Prostate gland (tissue), 2 donors: ENCODE results near the gene PARVB. TPM values are rescaled to one million over a fixed set of nuclear protein-coding genes. Genes with fewer than 3 reads are reported as not detected.
A peak's percentile ranks its signal among the peaks of the same experiment; 100 is the strongest.
"Not testable (repeated sequence)": the region's sequence is repeated elsewhere in the genome, so short reads cannot be mapped to it uniquely, and the experiment has no call there.

Experiments used
- DNase-seq: peaks from one replicate; pipeline ENCODE4 v3.0.0-alpha.2; 2019; ENCODE audit warnings: low spot score
- H3K27ac ChIP-seq, 2 donors: fragments of 200-600 bp; sonication (generic); 2 replicates each; pipeline ENCODE4 v1.5.1; 2017 to 2019
- H3K27me3 ChIP-seq: fragments of 200-600 bp; sonication (generic); replicated peaks from 2 replicates; pipeline ENCODE4 v1.5.1; 2019; ENCODE audit not compliant: insufficient read depth
- H3K36me3 ChIP-seq, 2 donors: fragments of 200-600 bp; sonication (generic); 1 replicate in 1 of 2; 2 replicates in 1 of 2; pipeline versions ENCODE4 v1.5.1 to v1.8.1; 2017 to 2019
- H3K4me1 ChIP-seq: fragments of 200-600 bp; sonication (generic); replicated peaks from 2 replicates; pipeline ENCODE4 v1.5.1; 2019
- H3K4me3 ChIP-seq, 2 donors: fragments of 200-600 bp; sonication (generic); 2 replicates each; pipeline ENCODE4 v1.5.1; 2017 to 2019
- H3K9me3 ChIP-seq: fragments of 200-600 bp; sonication (generic); 2 replicates; pipeline ENCODE4 v1.5.1; 2017
- CTCF ChIP-seq, 4 experiments: fragments of 200-600 bp in 2 of 4; fragments of 450-650 bp in 2 of 4; sonication (generic) in 2 of 4; IDR thresholded peaks; 1 replicate in 3 of 4; 2 replicates in 1 of 4; pipeline ENCODE4 v1.5.1; 2016 to 2019; ENCODE audit warnings: antibody characterized with exemption in 4 of 4, mild to moderate bottlenecking in 2 of 4, moderate library complexity in 2 of 4
- POLR2A ChIP-seq: fragments of 450-650 bp; IDR thresholded peaks from one replicate; pipeline ENCODE4 v1.6.1; 2016; ENCODE audit warnings: antibody characterized with exemption, mild to moderate bottlenecking
- POLR2AphosphoS5 ChIP-seq: sonication (generic); formaldehyde crosslinking; IDR thresholded peaks from one replicate; pipeline ENCODE4 v1.6.1; 2017; ENCODE audit warnings: antibody characterized with exemption
- WGBS: methylation state at CpG from one replicate; pipeline ENCODE4 v1.1.5; 2018; 5-methylcytosine and 5-hydroxymethylcytosine counted together
- intact Hi-C: fragments of 100-400 bp; cut with DNase I; formaldehyde crosslinking; loops from one replicate; pipeline ENCODE4 v1.14.2; 2022
- total RNA-seq, 2 donors: library from RNA; depleted of rRNA; stranded (reverse); fragments of >200 nt; gene quantifications; one replicate each; pipeline ENCODE4 v1.1.0, GENCODE V29; 2016

The PARVB gene
- total RNA-seq, 2 donors from 2014 or later, result 11.7 to 28.4 TPM

DNA sequence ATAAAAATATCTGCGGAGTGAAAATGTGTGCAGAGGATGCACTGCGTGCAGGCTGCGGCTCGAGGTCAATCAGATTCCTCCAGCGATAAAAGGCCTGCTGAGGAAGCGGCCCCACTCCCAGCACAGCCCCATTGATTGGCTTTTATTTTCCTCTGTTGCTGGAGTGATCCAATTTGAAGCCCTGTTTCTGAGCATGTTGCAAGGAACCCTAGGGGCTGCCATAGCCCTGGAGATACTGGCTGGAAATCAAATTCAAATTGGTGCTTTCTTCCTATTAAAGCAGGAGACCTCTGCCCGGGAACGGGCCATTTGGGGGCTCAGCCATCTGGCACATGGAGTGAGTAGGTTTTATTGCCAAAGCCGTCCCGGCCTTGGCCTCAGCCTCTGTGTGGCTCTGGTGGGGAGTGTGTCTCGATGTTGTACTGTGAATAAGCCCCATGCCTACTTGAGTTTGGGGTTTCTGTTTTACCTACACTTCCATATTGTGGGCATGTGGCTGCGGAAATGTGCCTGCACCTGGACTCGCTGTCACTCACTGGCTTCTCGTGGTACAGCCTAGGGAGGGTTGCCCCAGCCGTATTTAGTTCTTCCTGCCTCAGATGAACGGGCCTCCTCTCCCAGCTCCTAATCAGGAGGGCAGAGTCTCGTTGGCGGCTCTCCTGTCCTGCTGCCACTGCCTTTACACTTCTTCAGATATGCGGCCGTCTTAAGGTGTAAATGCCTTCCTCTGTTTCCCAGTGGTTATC, 25.6 kb downstream of the PARVB start:
- H3K36me3 ChIP-seq, result no peaks in the 10 kb centered on the region
- no peak for TF ChIP-seq CTCF (IDR thresholded peaks at IDR 0.05)
- no peak for TF ChIP-seq POLR2A
- TF ChIP-seq POLR2AphosphoS5, result no peak
- 58% methylated on average over 20 of the region's 20 CpGs for WGBS
- no peaks in the 10 kb centered on the region for H3K27me3 ChIP-seq
- no peak overlapping the region for H3K4me3 ChIP-seq
- DNase-seq, result no peak
- intact Hi-C loops, result no loop called here
- no peak overlapping the region for H3K27ac ChIP-seq
- no peaks in the 10 kb centered on the region for H3K9me3 ChIP-seq
- no peaks in the 10 kb centered on the region for H3K4me1 ChIP-seq

DNA sequence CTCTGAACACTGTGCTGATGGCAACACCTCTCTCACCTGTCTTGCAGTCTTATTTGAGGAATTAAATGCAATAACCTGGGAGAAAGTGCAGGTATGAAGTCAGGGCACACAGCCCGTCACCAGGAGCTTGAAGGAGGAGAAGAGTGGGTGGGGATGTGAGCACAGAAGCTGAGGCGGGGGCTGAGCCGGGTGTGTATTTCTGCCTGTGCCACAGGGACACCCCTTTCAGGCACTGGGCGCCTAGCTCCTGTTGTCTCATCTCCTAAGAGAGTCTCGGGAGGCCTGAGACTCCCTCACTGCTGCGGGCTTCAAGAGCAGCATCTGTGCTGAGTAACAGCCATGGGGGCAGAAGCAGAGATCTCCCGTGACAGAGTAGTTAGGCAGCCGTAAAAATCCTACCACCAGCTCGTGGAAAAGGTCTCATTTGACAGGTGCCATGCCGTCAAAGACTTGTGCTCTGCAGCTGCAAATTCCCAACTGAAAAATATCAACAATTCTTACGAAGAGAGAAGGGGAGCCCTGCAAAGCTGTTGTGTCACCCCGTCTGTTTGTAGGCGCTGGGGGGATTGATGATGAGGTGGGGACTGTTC, 26.8 kb downstream of the PARVB start:
- 76% methylated on average over 13 of the region's 13 CpGs for WGBS
- DNase-seq, result no peak
- Histone ChIP-seq H3K4me3 (no peak overlapping the region), H3K9me3 (no peaks in the 10 kb centered on the region), H3K27me3 (no peaks in the 10 kb centered on the region), H3K36me3 (no peaks in the 10 kb centered on the region), H3K27ac (no peak overlapping the region), H3K4me1 (no peaks in the 10 kb centered on the region)
- TF ChIP-seq POLR2A (no peak), POLR2AphosphoS5 (no peak), CTCF (IDR thresholded peaks at IDR 0.05) (no peak)
- intact Hi-C loops, result no loop called here

DNA sequence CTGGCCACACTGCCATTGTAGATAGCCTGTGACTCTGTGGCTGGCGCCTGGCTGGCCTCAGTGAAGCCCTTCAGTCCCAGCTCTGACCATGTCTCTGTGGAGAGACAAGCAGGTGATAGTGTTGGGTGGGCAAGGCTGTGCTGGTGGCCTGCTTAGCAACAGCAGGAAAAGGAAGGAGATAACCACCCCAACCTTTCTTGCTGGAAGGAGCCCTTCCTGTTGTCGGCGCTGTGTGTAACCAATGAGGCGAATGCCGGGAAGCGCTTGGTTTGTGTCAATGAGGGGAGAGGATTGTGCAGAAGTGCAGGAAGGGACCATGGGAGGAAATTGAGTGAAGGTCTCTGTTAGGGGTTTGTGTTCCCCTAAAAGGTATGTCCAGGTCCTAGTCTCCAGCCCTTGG, 27.3 kb downstream of the PARVB start:
- intact Hi-C loops, result no loop called here
- Histone ChIP-seq H3K9me3 (no peaks in the 10 kb centered on the region), H3K4me1 (no peaks in the 10 kb centered on the region), H3K36me3 (no peaks in the 10 kb centered on the region), H3K27me3 (no peaks in the 10 kb centered on the region), H3K27ac (no peak overlapping the region), H3K4me3 (no peak overlapping the region)
- TF ChIP-seq POLR2A, result no peak
- no peak for TF ChIP-seq CTCF (IDR thresholded peaks at IDR 0.05)
- no peak for TF ChIP-seq POLR2AphosphoS5
- WGBS, result 83% methylated on average over 6 of the region's 6 CpGs
- no peak for DNase-seq

DNA sequence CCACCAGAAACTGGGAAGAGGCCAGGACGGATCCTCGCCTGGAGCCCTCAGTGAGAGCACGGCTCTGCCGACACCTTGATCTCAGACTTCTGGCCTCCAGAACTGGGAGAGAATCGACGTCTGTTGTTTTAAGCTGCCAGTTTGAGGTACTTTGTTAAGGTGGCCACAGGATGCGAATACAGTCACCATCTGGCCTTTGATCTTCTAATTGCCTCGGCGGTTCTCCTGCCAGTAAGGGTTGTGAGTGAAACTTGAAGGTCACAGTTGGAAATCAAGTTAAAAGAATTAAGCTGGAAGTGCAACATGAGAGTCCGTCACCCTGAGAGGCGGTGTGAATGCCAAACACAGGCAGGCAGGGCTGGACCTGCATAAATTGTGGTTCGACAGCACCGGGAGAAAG, 27.9 kb downstream of the PARVB start:
- intact Hi-C loops, result no loop called here
- Histone ChIP-seq H3K27ac (no peak overlapping the region), H3K4me3 (no peak overlapping the region), H3K36me3 (no peaks in the 10 kb centered on the region), H3K4me1 (no peaks in the 10 kb centered on the region), H3K27me3 (no peaks in the 10 kb centered on the region), H3K9me3 (no peaks in the 10 kb centered on the region)
- no peak for DNase-seq
- WGBS, result 61% methylated on average over 13 of the region's 13 CpGs
- TF ChIP-seq CTCF (IDR thresholded peaks at IDR 0.05) (no peak), POLR2A (no peak), POLR2AphosphoS5 (no peak)

GRCh38 chr22:44055805-44056204, 31.7 kb downstream of the PARVB start:
- Histone ChIP-seq H3K27me3 (no peaks in the 10 kb centered on the region), H3K36me3 (no peaks in the 10 kb centered on the region), H3K4me3 (no peak overlapping the region), H3K4me1 (no peaks in the 10 kb centered on the region), H3K9me3 (no peaks in the 10 kb centered on the region), H3K27ac (no peak overlapping the region)
- intact Hi-C loops, result no loop called here
- TF ChIP-seq POLR2AphosphoS5, result no peak
- TF ChIP-seq CTCF (IDR thresholded peaks at IDR 0.05), result no peak
- WGBS, result 94% methylated on average over 16 of the region's 16 CpGs
- no peak for DNase-seq

GRCh38 chr22:44056649-44057048, 32.5 kb downstream of the PARVB start:
- DNase-seq, H3K27me3 ChIP-seq, H3K9me3 ChIP-seq, H3K4me1 ChIP-seq, H3K4me3 ChIP-seq, H3K36me3 ChIP-seq, intact Hi-C loops: not testable (repeated sequence)
- H3K27ac ChIP-seq, result peak overlapping the region; percentile 67 to 73
- 48% methylated on average over 4 of the region's 4 CpGs for WGBS
